GM12878 (cell line): ENCODE results near the gene KCNJ16. TPM values are rescaled to one million over a fixed set of nuclear protein-coding genes. Genes with fewer than 3 reads are reported as not detected.

ENCODE experiments used
- ATAC-seq: fragments of 200-7000 bp; cut with Tn5 transposase; 3 replicates; pipeline ENCODE4 v1.9.1; 2020; ENCODE audit warnings: mild to moderate bottlenecking, moderate library complexity
- BruUV-seq: library from RNA; stranded (reverse); fragments of 400-500 nt; replicated peaks from 2 replicates; lab custom pipeline; 2021; lab: Mats Ljungman, UMichigan
- CTCF ChIA-PET: fragments of 300-600 bp; sonication (Branson Sonifier 250); formaldehyde crosslinking; extraction: SDS; loops from one replicate; lab custom pipeline; 2021; ENCODE audit warnings: inconsistent platforms; lab: Yijun Ruan, JAX
- POLR2A ChIA-PET: fragments of 350-600 bp; formaldehyde crosslinking; extraction: SDS; loops from one replicate; lab custom pipeline; 2021; ENCODE audit warnings: inconsistent platforms; lab: Charles Lee
- RAD21 ChIA-PET: fragments of 300-600 bp; sonication (Branson Sonifier 250); formaldehyde crosslinking; loops from one replicate; lab custom pipeline; 2023; ENCODE audit warnings: antibody characterized with exemption; ENCODE audit not compliant: unreplicated experiment; lab: Charles Lee
- SMC1A ChIA-PET: fragments of 300-600 bp; sonication (Branson Sonifier 250); formaldehyde crosslinking; loops from one replicate; lab custom pipeline; 2023; ENCODE audit not compliant: unreplicated experiment, uncharacterized antibody; lab: Charles Lee
- DNase-seq: peaks from one replicate; pipeline ENCODE4 v3.0.0-alpha.2; 2011; ENCODE audit warnings: low read depth, low spot score
- FAIRE-seq: peaks from 3 replicates; lab custom pipeline; 2011; peaks lifted over from hg19 to GRCh38; lab: Jason Lieb, UNC
- H2AFZ ChIP-seq: 2 replicates; pipeline ENCODE4 v1.6.0; 2011; ENCODE audit warnings: low read depth, low read length, control low read depth; ENCODE audit not compliant: control insufficient read depth
- H3K27ac ChIP-seq: 2 replicates; pipeline ENCODE4 v1.5.1; 2011; ENCODE audit warnings: control low read depth; ENCODE audit not compliant: control insufficient read depth, insufficient read depth
- H3K27me3 ChIP-seq, 2 experiments: replicated peaks in 1 of 2; 2 replicates each; pipeline versions ENCODE4 v1.6.0 to v1.6.1; 2011; ENCODE audit warnings: low read length in 1 of 2; ENCODE audit not compliant: control insufficient read depth in 2 of 2, insufficient read depth in 2 of 2
- H3K36me3 ChIP-seq, 2 experiments: 2 replicates each; pipeline ENCODE4 v1.5.1; 2011; ENCODE audit warnings: low read length in 1 of 2; ENCODE audit not compliant: control insufficient read depth in 2 of 2, insufficient read depth in 2 of 2
- H3K4me1 ChIP-seq: 2 replicates; pipeline ENCODE4 v1.6.1; 2011; ENCODE audit warnings: mild to moderate bottlenecking, low read length, moderate library complexity, mixed read lengths; ENCODE audit not compliant: control insufficient read depth, insufficient read depth
- H3K4me2 ChIP-seq: 2 replicates; pipeline ENCODE4 v1.6.0; 2011; ENCODE audit warnings: control low read depth; ENCODE audit not compliant: control insufficient read depth, insufficient read depth
- H3K4me3 ChIP-seq: fragments of 200-600 bp; sonication (generic); 2 replicates; pipeline ENCODE4 v1.5.1; 2016
- H3K79me2 ChIP-seq: 2 replicates; pipeline ENCODE4 v1.6.0; 2011; ENCODE audit warnings: low read length; ENCODE audit not compliant: control insufficient read depth, insufficient read depth
- H3K9ac ChIP-seq: 2 replicates; pipeline ENCODE4 v1.8.0; 2011; ENCODE audit warnings: low read length, control low read depth, mixed read lengths; ENCODE audit not compliant: control insufficient read depth, insufficient read depth
- H3K9me3 ChIP-seq: replicated peaks from 3 replicates; pipeline ENCODE4 v1.5.1; 2011; ENCODE audit warnings: mild to moderate bottlenecking, low read length; ENCODE audit not compliant: control insufficient read depth, insufficient read depth
- H4K20me1 ChIP-seq: 2 replicates; pipeline ENCODE4 v1.6.0; 2011; ENCODE audit not compliant: control insufficient read depth, insufficient read depth
- ATF2 ChIP-seq: IDR thresholded peaks from 2 replicates; pipeline ENCODE4 v1.6.1; 2012; ENCODE audit warnings: low read length, inconsistent platforms
- BRCA1 ChIP-seq: IDR thresholded peaks from 2 replicates; pipeline ENCODE4 v1.6.1; 2011; ENCODE audit warnings: low read depth, low read length, improper control_type of control experiment
- CREB1 ChIP-seq: IDR thresholded peaks from 2 replicates; pipeline ENCODE4 v1.6.1; 2012; ENCODE audit warnings: low read depth, mild to moderate bottlenecking, inconsistent platforms
- E4F1 ChIP-seq: fragments of 450-650 bp; IDR thresholded peaks from 2 replicates; pipeline ENCODE4 v1.6.1; 2018; ENCODE audit warnings: borderline replicate concordance, mild to moderate bottlenecking; ENCODE audit not compliant: partially characterized antibody
- EZH2 ChIP-seq: IDR thresholded peaks from 2 replicates; pipeline ENCODE4 v1.6.1; 2012; ENCODE audit warnings: low read depth, mild to moderate bottlenecking, control low read depth, inconsistent platforms, low read length, borderline replicate concordance; ENCODE audit not compliant: control insufficient read depth
- FOXK2 ChIP-seq: fragments of 450-650 bp; IDR thresholded peaks from 2 replicates; pipeline ENCODE4 v1.6.1; 2017; ENCODE audit warnings: mild to moderate bottlenecking, moderate library complexity
- FOXM1 ChIP-seq: IDR thresholded peaks from 2 replicates; pipeline ENCODE4 v1.6.1; 2012; ENCODE audit warnings: low read depth, mild to moderate bottlenecking, inconsistent platforms, low read length, moderate library complexity
- HCFC1 ChIP-seq: fragments of 150-350 bp; IDR thresholded peaks from 2 replicates; pipeline ENCODE4 v1.6.1; 2014; ENCODE audit warnings: low read length
- HDAC6 ChIP-seq: fragments of 200-600 bp; sonication (generic); IDR thresholded peaks from one replicate; pipeline ENCODE4 v1.8.0; 2017; ENCODE audit warnings: antibody characterized with exemption; ENCODE audit not compliant: unreplicated experiment
- HDGF ChIP-seq: fragments of 450-650 bp; IDR thresholded peaks from 2 replicates; pipeline ENCODE4 v1.6.1; 2016; ENCODE audit warnings: antibody characterized with exemption
- IRF5 ChIP-seq: fragments of 450-650 bp; IDR thresholded peaks from 2 replicates; pipeline ENCODE4 v1.6.1; 2017; ENCODE audit warnings: borderline replicate concordance
- MTA2 ChIP-seq: fragments of 450-650 bp; IDR thresholded peaks from 2 replicates; pipeline ENCODE4 v1.6.1; 2016; ENCODE audit warnings: low read depth, mild to moderate bottlenecking, moderate library complexity
- NFIC ChIP-seq: IDR thresholded peaks from 2 replicates; pipeline ENCODE4 v1.6.1; 2012; ENCODE audit warnings: low read depth, mild to moderate bottlenecking, inconsistent platforms, low read length, moderate library complexity
- RAD21 ChIP-seq: IDR thresholded peaks from 2 replicates; pipeline ENCODE4 v1.6.1; 2011; ENCODE audit warnings: mild to moderate bottlenecking, low read depth, low read length, moderate library complexity; ENCODE audit not compliant: insufficient read depth
- RELA ChIP-seq: fragments of 450-650 bp; IDR thresholded peaks from 2 replicates; pipeline ENCODE4 v1.8.0; 2014; ENCODE audit warnings: borderline replicate concordance; ENCODE audit not compliant: partially characterized antibody
- RUNX3 ChIP-seq: IDR thresholded peaks from 2 replicates; pipeline ENCODE4 v1.6.1; 2012; ENCODE audit warnings: low read length, inconsistent platforms
- SMAD1 ChIP-seq: fragments of 450-650 bp; IDR thresholded peaks from 2 replicates; pipeline ENCODE4 v1.6.1; 2018; ENCODE audit warnings: mild to moderate bottlenecking, low read depth; ENCODE audit not compliant: partially characterized antibody
- STAT3 ChIP-seq: IDR thresholded peaks from 2 replicates; pipeline ENCODE4 v1.6.1; 2011; ENCODE audit warnings: low read depth, low read length, improper control_type of control experiment
- TBL1XR1 ChIP-seq: IDR thresholded peaks from 2 replicates; pipeline ENCODE4 v1.6.1; 2012; ENCODE audit warnings: low read depth, low read length, improper control_type of control experiment
- WGBS: methylation state at CpG from one replicate; pipeline ENCODE4 v1.1.6; 2016; ENCODE audit warnings: low lambda C conversion rate; ENCODE audit not compliant: insufficient replicate concordance, insufficient coverage; ENCODE audit errors: missing lambda C conversion rate; 5-methylcytosine and 5-hydroxymethylcytosine counted together
- in situ Hi-C: fragments of 300-500 bp; cut with MboI; formaldehyde crosslinking; loops from 9 replicates; pipeline ENCODE4 v1.14.3; 2018; ENCODE audit warnings: mixed read lengths
- intact Hi-C: fragments of 100-400 bp; cut with micrococcal nuclease; formaldehyde crosslinking; loops from one replicate; pipeline ENCODE4 v1.14.2; 2022; ENCODE audit not compliant: unreplicated experiment
- polyA plus RNA-seq, 11 experiments: library from polyadenylated mRNA; depleted of rRNA in 4 of 11; unstranded in 6 of 11; stranded (reverse) in 5 of 11; fragments of >200 nt; fragmentation: Nextera tagmentation in 4 of 11; fragmentation: Illumina TruSeq in 1 of 11; extraction: Ambion mirVana in 4 of 11; extraction: Trizol in 1 of 11; gene quantifications; 1 replicate in 1 of 11; 2 replicates in 10 of 11; pipeline versions ENCODE4 v1.2.1 to v1.2.3, GENCODE V29; 2011 to 2016; ENCODE audit warnings: inconsistent platforms in 2 of 11, missing spikeins in 2 of 11, low read depth in 1 of 11
- total RNA-seq, 4 experiments: library from RNA; depleted of rRNA in 3 of 4; stranded (reverse); fragments of >200 nt in 3 of 4; fragmentation: Illumina TruSeq in 1 of 4; extraction: Trizol in 1 of 4; gene quantifications; 2 replicates each; pipeline versions ENCODE4 v1.2.1 to v1.2.3, GENCODE V29; 2013 to 2021
- TF ChIP-seq, protein P1 (sequence below): IDR thresholded peaks from 2 replicates; pipeline ENCODE4 v1.6.1; 2011; ENCODE audit warnings: low read depth, mild to moderate bottlenecking, low read length, moderate library complexity, borderline replicate concordance; ENCODE audit errors: extremely low read depth

KCNJ16 gene
- total and polyA plus RNA-seq, 10 of the 15 experiments (the other 5 are each of a cell fraction or from before 2014, with no cell fraction given): 0.08 to 0.24 (median 0.20) TPM; not detected in 7

DNA sequence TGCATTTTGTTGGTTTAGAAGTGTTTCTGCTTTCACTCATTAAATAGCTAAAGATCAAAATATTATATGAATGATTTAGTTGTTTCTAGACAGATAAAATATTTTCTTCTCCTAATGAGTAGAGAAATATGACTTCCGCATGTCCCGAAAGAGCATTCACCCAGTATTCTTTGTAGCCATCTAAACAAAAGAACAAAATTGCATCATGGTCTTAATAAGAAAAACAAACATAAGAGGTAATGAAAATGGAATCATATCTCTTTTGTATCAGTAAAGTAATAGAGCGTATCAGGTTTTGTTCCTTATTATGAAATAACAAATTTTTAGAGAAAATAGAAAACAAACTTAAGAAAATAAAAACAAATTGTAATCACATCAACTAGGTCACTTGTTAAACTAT, 78.2 kb downstream of the KCNJ16 start (continued):
- TF ChIP-seq E4F1: no peak
- TF ChIP-seq, protein P1, sequence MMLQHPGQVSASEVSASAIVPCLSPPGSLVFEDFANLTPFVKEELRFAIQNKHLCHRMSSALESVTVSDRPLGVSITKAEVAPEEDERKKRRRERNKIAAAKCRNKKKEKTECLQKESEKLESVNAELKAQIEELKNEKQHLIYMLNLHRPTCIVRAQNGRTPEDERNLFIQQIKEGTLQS: no peak

DNA sequence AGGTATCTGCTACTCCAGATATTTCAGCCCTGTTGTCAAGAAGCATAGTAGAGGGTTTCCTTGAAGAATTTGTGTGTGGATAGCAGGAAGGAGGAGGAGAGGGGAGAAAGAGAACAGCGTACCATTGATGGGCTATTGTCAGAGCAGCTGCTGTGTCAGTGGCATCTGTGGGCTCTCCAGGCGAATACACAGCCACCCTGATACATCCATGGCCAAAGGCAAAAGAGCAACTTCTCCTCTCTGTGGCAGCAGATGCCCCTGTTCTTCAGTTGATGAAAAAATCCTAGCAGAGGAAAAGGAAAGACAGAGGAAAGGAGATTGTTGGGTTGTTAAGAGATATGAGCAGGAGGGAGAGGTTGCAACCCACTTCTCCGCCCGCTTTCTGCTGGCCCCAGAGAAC, 82.1 kb downstream of the KCNJ16 start:
- 70% methylated on average over 4 of the region's 4 CpGs for WGBS
- Histone ChIP-seq H3K4me1 (no peaks in the 10 kb centered on the region), H3K27ac (no peak overlapping the region), H3K4me3 (no peak overlapping the region), H3K9ac (no peak overlapping the region), H2AFZ (no peak overlapping the region), H3K9me3 (no peaks in the 10 kb centered on the region), H3K79me2 (no peaks in the 10 kb centered on the region), H4K20me1 (no peaks in the 10 kb centered on the region), H3K36me3 (no peaks in the 10 kb centered on the region), H3K27me3 (no peaks in the 10 kb centered on the region), H3K4me2 (no peak overlapping the region)
- POLR2A ChIA-PET: interaction anchor here (0.6 kb wide), 2 partner anchors 67 to 602 kb away, joined by 3 read pairs; no protein-coding TSS in a partner anchor
- CTCF ChIA-PET: no interaction called here
- no peak for FAIRE-seq
- intact Hi-C loops: loop anchor here (10.0 kb wide), 1 partner anchor 62 kb away; no protein-coding TSS in a partner anchor
- RAD21 ChIA-PET: no interaction called here
- no TSS peak for BruUV-seq
- in situ Hi-C loops: no loop called here
- no peak for DNase-seq
- SMC1A ChIA-PET: interaction anchor here (0.6 kb wide), 1 partner anchor 52 kb away, joined by 3 read pairs; no protein-coding TSS in a partner anchor
- no peak for ATAC-seq
- TF ChIP-seq HDGF: no peak
- no peak for TF ChIP-seq CREB1
- no peak for TF ChIP-seq FOXM1
- TF ChIP-seq HDAC6: no peak
- TF ChIP-seq EZH2: no peak
- no peak for TF ChIP-seq RAD21
- no peak for TF ChIP-seq SMAD1
- no peak for TF ChIP-seq STAT3
- TF ChIP-seq RELA: no peak
- no peak for TF ChIP-seq RUNX3
- no peak for TF ChIP-seq HCFC1
- no peak for TF ChIP-seq ATF2
- TF ChIP-seq MTA2: no peak
- no peak for TF ChIP-seq FOXK2
- TF ChIP-seq IRF5: no peak
- no peak for TF ChIP-seq BRCA1
- TF ChIP-seq NFIC: no peak
- no peak for TF ChIP-seq TBL1XR1
